GM12878 (cell line): Measurements from ENCODE around the gene PEX16. TPM values are rescaled to one million over a fixed set of nuclear protein-coding genes. Genes with fewer than 3 reads are reported as not detected.

ENCODE experiments used
- ATAC-seq: fragments of 200-7000 bp; cut with Tn5 transposase; 3 replicates; pipeline ENCODE4 v1.9.1; 2020; ENCODE audit warnings: mild to moderate bottlenecking, moderate library complexity
- BruUV-seq: library from RNA; stranded (reverse); fragments of 400-500 nt; replicated peaks from 2 replicates; lab custom pipeline; 2021; lab: Mats Ljungman, UMichigan
- CTCF ChIA-PET: fragments of 300-600 bp; sonication (Branson Sonifier 250); formaldehyde crosslinking; extraction: SDS; loops from one replicate; lab custom pipeline; 2021; ENCODE audit warnings: inconsistent platforms; lab: Yijun Ruan, JAX
- POLR2A ChIA-PET: fragments of 350-600 bp; formaldehyde crosslinking; extraction: SDS; loops from one replicate; lab custom pipeline; 2021; ENCODE audit warnings: inconsistent platforms; lab: Charles Lee
- RAD21 ChIA-PET: fragments of 300-600 bp; sonication (Branson Sonifier 250); formaldehyde crosslinking; loops from one replicate; lab custom pipeline; 2023; ENCODE audit warnings: antibody characterized with exemption; ENCODE audit not compliant: unreplicated experiment; lab: Charles Lee
- SMC1A ChIA-PET: fragments of 300-600 bp; sonication (Branson Sonifier 250); formaldehyde crosslinking; loops from one replicate; lab custom pipeline; 2023; ENCODE audit not compliant: unreplicated experiment, uncharacterized antibody; lab: Charles Lee
- DNase-seq: peaks from one replicate; pipeline ENCODE4 v3.0.0-alpha.2; 2011; ENCODE audit warnings: low read depth, low spot score
- FAIRE-seq: peaks from 3 replicates; lab custom pipeline; 2011; peaks lifted over from hg19 to GRCh38; lab: Jason Lieb, UNC
- H2AFZ ChIP-seq: 2 replicates; pipeline ENCODE4 v1.6.0; 2011; ENCODE audit warnings: low read depth, low read length, control low read depth; ENCODE audit not compliant: control insufficient read depth
- H3K27ac ChIP-seq: 2 replicates; pipeline ENCODE4 v1.5.1; 2011; ENCODE audit warnings: control low read depth; ENCODE audit not compliant: control insufficient read depth, insufficient read depth
- H3K27me3 ChIP-seq, 2 experiments: replicated peaks in 1 of 2; 2 replicates each; pipeline versions ENCODE4 v1.6.0 to v1.6.1; 2011; ENCODE audit warnings: low read length in 1 of 2; ENCODE audit not compliant: control insufficient read depth in 2 of 2, insufficient read depth in 2 of 2
- H3K36me3 ChIP-seq, 2 experiments: 2 replicates each; pipeline ENCODE4 v1.5.1; 2011; ENCODE audit warnings: low read length in 1 of 2; ENCODE audit not compliant: control insufficient read depth in 2 of 2, insufficient read depth in 2 of 2
- H3K4me1 ChIP-seq: 2 replicates; pipeline ENCODE4 v1.6.1; 2011; ENCODE audit warnings: mild to moderate bottlenecking, low read length, moderate library complexity, mixed read lengths; ENCODE audit not compliant: control insufficient read depth, insufficient read depth
- H3K4me2 ChIP-seq: 2 replicates; pipeline ENCODE4 v1.6.0; 2011; ENCODE audit warnings: control low read depth; ENCODE audit not compliant: control insufficient read depth, insufficient read depth
- H3K4me3 ChIP-seq: fragments of 200-600 bp; sonication (generic); 2 replicates; pipeline ENCODE4 v1.5.1; 2016
- H3K79me2 ChIP-seq: 2 replicates; pipeline ENCODE4 v1.6.0; 2011; ENCODE audit warnings: low read length; ENCODE audit not compliant: control insufficient read depth, insufficient read depth
- H3K9ac ChIP-seq: 2 replicates; pipeline ENCODE4 v1.8.0; 2011; ENCODE audit warnings: low read length, control low read depth, mixed read lengths; ENCODE audit not compliant: control insufficient read depth, insufficient read depth
- H3K9me3 ChIP-seq: replicated peaks from 3 replicates; pipeline ENCODE4 v1.5.1; 2011; ENCODE audit warnings: mild to moderate bottlenecking, low read length; ENCODE audit not compliant: control insufficient read depth, insufficient read depth
- H4K20me1 ChIP-seq: 2 replicates; pipeline ENCODE4 v1.6.0; 2011; ENCODE audit not compliant: control insufficient read depth, insufficient read depth
- CHD2 ChIP-seq: IDR thresholded peaks from 2 replicates; pipeline ENCODE4 v1.6.1; 2011; ENCODE audit warnings: low read depth, low read length, improper control_type of control experiment, borderline replicate concordance
- SIX5 ChIP-seq: IDR thresholded peaks from 2 replicates; pipeline ENCODE4 v1.6.1; 2011; ENCODE audit warnings: mild to moderate bottlenecking, low read depth, low read length, moderate library complexity; ENCODE audit not compliant: severe bottlenecking
- ZNF217 ChIP-seq: fragments of 450-650 bp; IDR thresholded peaks from 2 replicates; pipeline ENCODE4 v1.6.1; 2017; ENCODE audit warnings: antibody characterized with exemption, mild to moderate bottlenecking
- WGBS: methylation state at CpG from one replicate; pipeline ENCODE4 v1.1.6; 2016; ENCODE audit warnings: low lambda C conversion rate; ENCODE audit not compliant: insufficient replicate concordance, insufficient coverage; ENCODE audit errors: missing lambda C conversion rate; 5-methylcytosine and 5-hydroxymethylcytosine counted together
- in situ Hi-C: fragments of 300-500 bp; cut with MboI; formaldehyde crosslinking; loops from 9 replicates; pipeline ENCODE4 v1.14.3; 2018; ENCODE audit warnings: mixed read lengths
- intact Hi-C: fragments of 100-400 bp; cut with micrococcal nuclease; formaldehyde crosslinking; loops from one replicate; pipeline ENCODE4 v1.14.2; 2022; ENCODE audit not compliant: unreplicated experiment
- polyA plus RNA-seq, 11 experiments: library from polyadenylated mRNA; depleted of rRNA in 4 of 11; unstranded in 6 of 11; stranded (reverse) in 5 of 11; fragments of >200 nt; fragmentation: Nextera tagmentation in 4 of 11; fragmentation: Illumina TruSeq in 1 of 11; extraction: Ambion mirVana in 4 of 11; extraction: Trizol in 1 of 11; gene quantifications; 1 replicate in 1 of 11; 2 replicates in 10 of 11; pipeline versions ENCODE4 v1.2.1 to v1.2.3, GENCODE V29; 2011 to 2016; ENCODE audit warnings: inconsistent platforms in 2 of 11, missing spikeins in 2 of 11, low read depth in 1 of 11
- total RNA-seq, 4 experiments: library from RNA; depleted of rRNA in 3 of 4; stranded (reverse); fragments of >200 nt in 3 of 4; fragmentation: Illumina TruSeq in 1 of 4; extraction: Trizol in 1 of 4; gene quantifications; 2 replicates each; pipeline versions ENCODE4 v1.2.1 to v1.2.3, GENCODE V29; 2013 to 2021
- TF ChIP-seq, protein P1 (sequence below): IDR thresholded peaks from 2 replicates; pipeline ENCODE4 v1.6.1; 2011; ENCODE audit warnings: low read depth, mild to moderate bottlenecking, low read length, moderate library complexity, borderline replicate concordance; ENCODE audit errors: extremely low read depth
- TF ChIP-seq, protein P2 (sequence below): fragments of 450-650 bp; IDR thresholded peaks from 2 replicates; pipeline ENCODE4 v1.6.1; 2016; ENCODE audit warnings: mild to moderate bottlenecking, moderate library complexity, borderline replicate concordance
- TF ChIP-seq, protein P3 (sequence below): fragments of 150-350 bp; IDR thresholded peaks from 2 replicates; pipeline ENCODE4 v1.6.1; 2016; ENCODE audit warnings: low read depth, low read length

The PEX16 gene
- total and polyA plus RNA-seq, 10 of the 15 experiments (the other 5 are each of a cell fraction or from before 2014, with no cell fraction given) = 1.4 to 53.5 (median 27.6) TPM

- no peaks in the 10 kb centered on the region for H3K27me3 ChIP-seq
- no peaks in the 10 kb centered on the region for H3K4me1 ChIP-seq
- TF ChIP-seq, protein P1, sequence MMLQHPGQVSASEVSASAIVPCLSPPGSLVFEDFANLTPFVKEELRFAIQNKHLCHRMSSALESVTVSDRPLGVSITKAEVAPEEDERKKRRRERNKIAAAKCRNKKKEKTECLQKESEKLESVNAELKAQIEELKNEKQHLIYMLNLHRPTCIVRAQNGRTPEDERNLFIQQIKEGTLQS = no peak
- TF ChIP-seq SIX5 = no peak
- no peak for TF ChIP-seq CHD2
- TF ChIP-seq, protein P2, sequence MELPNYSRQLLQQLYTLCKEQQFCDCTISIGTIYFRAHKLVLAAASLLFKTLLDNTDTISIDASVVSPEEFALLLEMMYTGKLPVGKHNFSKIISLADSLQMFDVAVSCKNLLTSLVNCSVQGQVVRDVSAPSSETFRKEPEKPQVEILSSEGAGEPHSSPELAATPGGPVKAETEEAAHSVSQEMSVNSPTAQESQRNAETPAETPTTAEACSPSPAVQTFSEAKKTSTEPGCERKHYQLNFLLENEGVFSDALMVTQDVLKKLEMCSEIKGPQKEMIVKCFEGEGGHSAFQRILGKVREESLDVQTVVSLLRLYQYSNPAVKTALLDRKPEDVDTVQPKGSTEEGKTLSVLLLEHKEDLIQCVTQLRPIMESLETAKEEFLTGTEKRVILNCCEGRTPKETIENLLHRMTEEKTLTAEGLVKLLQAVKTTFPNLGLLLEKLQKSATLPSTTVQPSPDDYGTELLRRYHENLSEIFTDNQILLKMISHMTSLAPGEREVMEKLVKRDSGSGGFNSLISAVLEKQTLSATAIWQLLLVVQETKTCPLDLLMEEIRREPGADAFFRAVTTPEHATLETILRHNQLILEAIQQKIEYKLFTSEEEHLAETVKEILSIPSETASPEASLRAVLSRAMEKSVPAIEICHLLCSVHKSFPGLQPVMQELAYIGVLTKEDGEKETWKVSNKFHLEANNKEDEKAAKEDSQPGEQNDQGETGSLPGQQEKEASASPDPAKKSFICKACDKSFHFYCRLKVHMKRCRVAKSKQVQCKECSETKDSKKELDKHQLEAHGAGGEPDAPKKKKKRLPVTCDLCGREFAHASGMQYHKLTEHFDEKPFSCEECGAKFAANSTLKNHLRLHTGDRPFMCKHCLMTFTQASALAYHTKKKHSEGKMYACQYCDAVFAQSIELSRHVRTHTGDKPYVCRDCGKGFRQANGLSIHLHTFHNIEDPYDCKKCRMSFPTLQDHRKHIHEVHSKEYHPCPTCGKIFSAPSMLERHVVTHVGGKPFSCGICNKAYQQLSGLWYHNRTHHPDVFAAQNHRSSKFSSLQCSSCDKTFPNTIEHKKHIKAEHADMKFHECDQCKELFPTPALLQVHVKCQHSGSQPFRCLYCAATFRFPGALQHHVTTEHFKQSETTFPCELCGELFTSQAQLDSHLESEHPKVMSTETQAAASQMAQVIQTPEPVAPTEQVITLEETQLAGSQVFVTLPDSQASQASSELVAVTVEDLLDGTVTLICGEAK = no peak
- TF ChIP-seq, protein P3, sequence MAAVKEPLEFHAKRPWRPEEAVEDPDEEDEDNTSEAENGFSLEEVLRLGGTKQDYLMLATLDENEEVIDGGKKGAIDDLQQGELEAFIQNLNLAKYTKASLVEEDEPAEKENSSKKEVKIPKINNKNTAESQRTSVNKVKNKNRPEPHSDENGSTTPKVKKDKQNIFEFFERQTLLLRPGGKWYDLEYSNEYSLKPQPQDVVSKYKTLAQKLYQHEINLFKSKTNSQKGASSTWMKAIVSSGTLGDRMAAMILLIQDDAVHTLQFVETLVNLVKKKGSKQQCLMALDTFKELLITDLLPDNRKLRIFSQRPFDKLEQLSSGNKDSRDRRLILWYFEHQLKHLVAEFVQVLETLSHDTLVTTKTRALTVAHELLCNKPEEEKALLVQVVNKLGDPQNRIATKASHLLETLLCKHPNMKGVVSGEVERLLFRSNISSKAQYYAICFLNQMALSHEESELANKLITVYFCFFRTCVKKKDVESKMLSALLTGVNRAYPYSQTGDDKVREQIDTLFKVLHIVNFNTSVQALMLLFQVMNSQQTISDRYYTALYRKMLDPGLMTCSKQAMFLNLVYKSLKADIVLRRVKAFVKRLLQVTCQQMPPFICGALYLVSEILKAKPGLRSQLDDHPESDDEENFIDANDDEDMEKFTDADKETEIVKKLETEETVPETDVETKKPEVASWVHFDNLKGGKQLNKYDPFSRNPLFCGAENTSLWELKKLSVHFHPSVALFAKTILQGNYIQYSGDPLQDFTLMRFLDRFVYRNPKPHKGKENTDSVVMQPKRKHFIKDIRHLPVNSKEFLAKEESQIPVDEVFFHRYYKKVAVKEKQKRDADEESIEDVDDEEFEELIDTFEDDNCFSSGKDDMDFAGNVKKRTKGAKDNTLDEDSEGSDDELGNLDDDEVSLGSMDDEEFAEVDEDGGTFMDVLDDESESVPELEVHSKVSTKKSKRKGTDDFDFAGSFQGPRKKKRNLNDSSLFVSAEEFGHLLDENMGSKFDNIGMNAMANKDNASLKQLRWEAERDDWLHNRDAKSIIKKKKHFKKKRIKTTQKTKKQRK = no peak
- TF ChIP-seq ZNF217 = no peak
- in situ Hi-C loops = no loop called here
- ChIA-PET RAD21 (no interaction called here), POLR2A (no interaction called here), CTCF (interaction anchor here (9.0 kb wide), 1 partner anchor 18 kb away, joined by 60 read pairs; no protein-coding TSS in a partner anchor), SMC1A (interaction anchor here (0.7 to 0.9 kb wide), 3 partner anchors 10 to 344 kb away, joined by 3 to 5 read pairs (median 3); no protein-coding TSS in a partner anchor)
- BruUV-seq = no TSS peak
- H3K4me3 ChIP-seq = no peak overlapping the region
- H3K4me2 ChIP-seq = no peak overlapping the region
- H2AFZ ChIP-seq = no peak overlapping the region
- DNase-seq (no peak), ATAC-seq (no peak), FAIRE-seq (no peak)
- no peak overlapping the region for H3K9ac ChIP-seq
- H3K36me3 ChIP-seq = peaks cover 3 to 18% of the 10 kb centered on the region in 2 experiments
- H4K20me1 ChIP-seq = no peaks in the 10 kb centered on the region
- no peak overlapping the region for H3K27ac ChIP-seq
- intact Hi-C loops = no loop called here
- H3K79me2 ChIP-seq = no peaks in the 10 kb centered on the region
- H3K9me3 ChIP-seq = no peaks in the 10 kb centered on the region
- 96% methylated on average over 1 of the region's 1 CpG for WGBS
Observed at GRCh38 chr11:45947885-45948284, 30.2 kb upstream of the PEX16 start.
